GM12801 (cell line): Measurements from ENCODE around the gene PID1.

Experiments used
- TF ChIP-seq, protein P1 (sequence below): IDR thresholded peaks from one replicate; pipeline ENCODE4 v1.5.1; 2011; ENCODE audit warnings: control low read depth; ENCODE audit not compliant: insufficient read length; ENCODE audit errors: extremely low read depth

The PID1 gene

DNA sequence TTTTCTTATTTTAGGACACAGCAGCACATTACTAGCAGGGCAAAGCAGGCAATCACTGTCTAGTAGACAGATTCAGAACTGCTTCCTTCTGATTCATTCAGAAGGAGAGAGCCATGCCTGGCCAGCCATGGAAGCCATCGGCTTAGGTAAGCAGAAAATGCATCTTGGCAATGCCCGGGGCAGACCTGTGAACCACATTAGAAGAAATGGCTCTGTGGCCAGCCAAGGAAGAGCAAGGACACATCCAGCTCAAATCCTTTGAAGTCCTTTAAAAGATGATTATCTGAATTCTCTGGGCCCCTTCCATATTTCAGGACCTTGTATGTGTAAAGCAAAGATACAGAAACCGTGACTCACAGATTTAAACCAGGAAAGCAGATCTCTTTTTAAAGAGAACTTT is 227.4 kb downstream of the PID1 start:
- TF ChIP-seq, protein P1, sequence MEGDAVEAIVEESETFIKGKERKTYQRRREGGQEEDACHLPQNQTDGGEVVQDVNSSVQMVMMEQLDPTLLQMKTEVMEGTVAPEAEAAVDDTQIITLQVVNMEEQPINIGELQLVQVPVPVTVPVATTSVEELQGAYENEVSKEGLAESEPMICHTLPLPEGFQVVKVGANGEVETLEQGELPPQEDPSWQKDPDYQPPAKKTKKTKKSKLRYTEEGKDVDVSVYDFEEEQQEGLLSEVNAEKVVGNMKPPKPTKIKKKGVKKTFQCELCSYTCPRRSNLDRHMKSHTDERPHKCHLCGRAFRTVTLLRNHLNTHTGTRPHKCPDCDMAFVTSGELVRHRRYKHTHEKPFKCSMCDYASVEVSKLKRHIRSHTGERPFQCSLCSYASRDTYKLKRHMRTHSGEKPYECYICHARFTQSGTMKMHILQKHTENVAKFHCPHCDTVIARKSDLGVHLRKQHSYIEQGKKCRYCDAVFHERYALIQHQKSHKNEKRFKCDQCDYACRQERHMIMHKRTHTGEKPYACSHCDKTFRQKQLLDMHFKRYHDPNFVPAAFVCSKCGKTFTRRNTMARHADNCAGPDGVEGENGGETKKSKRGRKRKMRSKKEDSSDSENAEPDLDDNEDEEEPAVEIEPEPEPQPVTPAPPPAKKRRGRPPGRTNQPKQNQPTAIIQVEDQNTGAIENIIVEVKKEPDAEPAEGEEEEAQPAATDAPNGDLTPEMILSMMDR: no peak

GRCh38 chr2:229042349-229042748 is 228.7 kb downstream of the PID1 start:
- TF ChIP-seq, protein P1: no peak

GRCh38 chr2:229041691-229042090 is 229.4 kb downstream of the PID1 start:
- TF ChIP-seq, protein P1: no peak

DNA sequence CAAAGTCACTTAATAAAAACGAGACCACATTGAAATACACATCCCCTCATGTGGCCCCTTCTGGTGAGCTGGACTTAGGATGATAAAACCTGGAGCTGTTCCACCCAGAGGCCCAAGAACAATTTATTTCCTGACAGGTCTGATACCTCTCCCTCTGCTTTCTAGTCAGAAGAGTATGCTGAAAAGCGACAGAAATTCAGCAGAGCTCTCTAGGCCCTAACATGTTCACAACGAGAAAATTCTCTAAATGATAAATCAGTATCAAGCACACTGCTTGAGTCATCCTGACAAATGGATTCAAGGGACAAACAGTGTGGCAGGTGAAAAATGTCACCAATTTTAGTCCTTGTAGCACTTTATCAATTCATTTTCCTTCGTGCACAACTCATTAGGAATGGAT is 233.5 kb downstream of the PID1 start:
- TF ChIP-seq, protein P1: no peak

DNA sequence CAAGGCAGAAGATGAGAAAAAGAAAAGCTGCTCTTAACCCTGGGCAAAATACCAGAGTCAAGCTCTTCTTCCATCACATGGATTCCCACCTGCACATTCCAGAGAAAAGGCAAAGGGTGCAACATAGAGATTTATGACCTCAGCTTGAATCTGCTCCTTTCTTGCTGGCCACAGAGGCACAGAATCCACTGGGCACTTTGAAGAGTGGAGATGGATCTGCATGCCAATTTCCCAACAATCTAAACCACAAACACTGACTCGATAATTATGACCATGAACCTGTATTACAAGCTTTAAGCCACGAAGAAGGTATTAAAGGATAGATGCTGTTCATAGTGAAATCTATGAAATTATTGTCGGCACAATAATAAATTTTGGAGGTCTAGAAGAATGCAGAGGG is 237.3 kb downstream of the PID1 start:
- TF ChIP-seq, protein P1: no peak

DNA sequence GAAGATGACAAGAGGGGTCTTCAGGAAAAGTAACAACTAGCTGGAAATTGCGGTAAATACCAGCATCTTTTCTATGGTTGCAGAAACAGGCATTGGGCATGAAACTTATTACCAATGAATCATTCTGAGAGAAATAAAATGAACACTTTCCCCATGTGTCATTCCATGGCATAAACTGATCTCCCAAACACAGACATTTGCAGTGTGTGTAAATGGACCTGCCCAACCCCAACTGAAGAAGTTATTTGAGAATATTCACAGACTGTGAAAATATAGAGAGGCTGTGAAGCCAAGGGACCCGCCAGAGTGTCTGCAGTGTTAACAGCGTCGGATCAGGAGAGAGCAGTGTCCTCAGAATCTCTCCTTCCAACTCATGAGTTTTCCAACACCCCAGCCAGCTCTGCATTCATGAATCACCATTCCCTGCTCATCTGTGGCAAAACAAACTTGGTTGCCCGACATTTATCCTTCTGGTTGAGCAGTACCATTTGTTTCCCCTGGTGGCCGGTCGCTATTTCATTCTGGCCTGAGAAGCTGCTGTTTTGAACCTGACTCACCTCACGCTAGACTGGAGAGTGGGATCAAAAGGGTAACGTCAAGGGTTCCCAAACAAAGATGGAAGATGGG is 238.4 kb downstream of the PID1 start:
- TF ChIP-seq, protein P1: no peak

- TF ChIP-seq, protein P1: no peak
Measured at GRCh38 chr2:229027353-229028105, 243.6 kb downstream of the PID1 start.
